GM04504 (cell line): ENCODE data around the gene FAM221B.
A peak's percentile ranks its signal among the peaks of the same experiment; 100 is the strongest.

ENCODE experiments used
- DNase-seq: peaks from one replicate; pipeline ENCODE4 v3.0.0-alpha.2; 2012; ENCODE audit warnings: low read depth

FAM221B gene

GRCh38 chr9:35828716-35829083 is at the start of gene FAM221B:
Gene FAM221B (minus strand): TSS chr9:35828732. CDS start chr9:35826161, 2,571 bp downstream.
- DNase-seq, result no peak

GRCh38 chr9:35872505-35872904 is 44.0 kb upstream of the FAM221B start:
- no peak for DNase-seq

GRCh38 chr9:35871545-35871944 is 43.0 kb upstream of the FAM221B start:
- DNase-seq, result no peak

- DNase-seq, result no peak
These were observed 41.9 kb upstream of the FAM221B start, which contains the start of gene OR13J1 for GRCh38 chr9:35870351-35870923. Gene OR13J1 (minus strand): TSS chr9:35870401. CDS start chr9:35870401, 0 bp downstream.

GRCh38 chr9:35869621-35870216 is 41.2 kb upstream of the FAM221B start:
- DNase-seq, result no peak

GRCh38 chr9:35868933-35869332 is 40.4 kb upstream of the FAM221B start:
- DNase-seq, result no peak

GRCh38 chr9:35867538-35867937 is 39.0 kb upstream of the FAM221B start:
- no peak for DNase-seq

GRCh38 chr9:35864695-35865255 is 36.2 kb upstream of the FAM221B start:
- DNase-seq, result no peak

- DNase-seq, result no peak
These were observed 35.1 kb upstream of the FAM221B start for GRCh38 chr9:35863583-35863982.

GRCh38 chr9:35862328-35862727 is 33.8 kb upstream of the FAM221B start:
- no peak for DNase-seq

- DNase-seq, result no peak
These were observed 32.8 kb upstream of the FAM221B start for GRCh38 chr9:35861161-35861897.

- no peak for DNase-seq
These were observed 31.4 kb upstream of the FAM221B start for GRCh38 chr9:35859990-35860339.

GRCh38 chr9:35859310-35859989 is 30.9 kb upstream of the FAM221B start:
- DNase-seq, result no peak

GRCh38 chr9:35858458-35858857 is 29.9 kb upstream of the FAM221B start:
- DNase-seq, result no peak

- no peak for DNase-seq
These were observed 28.4 kb upstream of the FAM221B start for GRCh38 chr9:35856882-35857281.

GRCh38 chr9:35856206-35856605 is 27.7 kb upstream of the FAM221B start:
- no peak for DNase-seq

GRCh38 chr9:35854091-35854762 is 25.7 kb upstream of the FAM221B start:
- no peak for DNase-seq

- no peak for DNase-seq
These were observed 24.6 kb upstream of the FAM221B start for GRCh38 chr9:35852876-35853865.

GRCh38 chr9:35852267-35852815 is 23.8 kb upstream of the FAM221B start:
- DNase-seq, result no peak

GRCh38 chr9:35847792-35848572 is 19.4 kb upstream of the FAM221B start:
- peak; percentile 80 for DNase-seq
